Thyroid gland (tissue), 4 donors: Measurements from ENCODE around the gene POU4F1.

ENCODE experiments used
- POLR2A ChIP-seq, 2 donors: fragments of 450-650 bp; IDR thresholded peaks; one replicate each; pipeline ENCODE4 v1.6.1; 2017; ENCODE audit warnings: antibody characterized with exemption in 2 of 2, mild to moderate bottlenecking in 2 of 2, moderate library complexity in 1 of 2
- TF ChIP-seq, protein P1 (sequence below), 6 experiments: fragments of 200-600 bp in 3 of 6; fragments of 450-650 bp in 3 of 6; sonication (generic) in 3 of 6; IDR thresholded peaks; one replicate each; pipeline ENCODE4 v1.5.1; 2016 to 2019; ENCODE audit warnings: antibody characterized with exemption in 6 of 6, mild to moderate bottlenecking in 2 of 6, inconsistent platforms in 1 of 6, moderate library complexity in 1 of 6

DNA sequence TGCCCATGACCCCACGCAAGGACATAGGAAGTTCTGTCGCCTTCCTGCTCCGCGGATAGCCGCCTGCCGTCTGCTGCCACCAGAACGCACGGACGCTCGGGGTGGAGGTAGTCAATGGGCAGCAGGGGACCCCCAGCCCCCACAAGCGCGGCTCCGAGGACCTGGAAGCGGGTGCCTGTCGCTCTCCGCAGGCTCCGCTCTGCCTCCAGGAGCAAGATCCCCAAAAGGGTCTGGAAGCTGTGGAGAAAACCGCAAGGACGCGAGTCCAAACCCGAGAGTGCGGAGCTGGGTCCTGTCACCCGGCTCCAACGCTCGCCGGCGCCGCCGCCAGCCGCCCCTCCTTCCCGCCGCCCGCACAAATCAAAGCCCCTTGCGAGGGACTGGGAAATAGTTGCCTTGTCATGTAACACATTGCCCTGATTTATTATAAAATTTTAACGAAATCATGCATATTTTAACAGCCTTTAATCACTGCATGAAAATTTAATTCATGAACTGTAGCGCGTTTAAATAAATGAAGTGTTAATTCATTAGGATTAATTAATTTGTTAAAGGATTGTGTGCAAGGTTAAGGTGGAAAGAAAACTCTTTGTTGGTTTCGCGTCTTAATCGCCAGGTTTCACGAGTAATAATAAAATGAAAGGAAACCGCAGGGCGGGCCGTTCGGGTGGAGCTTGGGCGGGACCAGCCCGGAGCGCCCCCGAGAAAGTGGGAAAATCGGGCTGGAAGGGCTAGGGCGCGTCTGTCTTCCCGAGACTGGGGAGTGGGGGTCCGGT lies 5.5 kb upstream of the POU4F1 start:
- TF ChIP-seq, protein P1, sequence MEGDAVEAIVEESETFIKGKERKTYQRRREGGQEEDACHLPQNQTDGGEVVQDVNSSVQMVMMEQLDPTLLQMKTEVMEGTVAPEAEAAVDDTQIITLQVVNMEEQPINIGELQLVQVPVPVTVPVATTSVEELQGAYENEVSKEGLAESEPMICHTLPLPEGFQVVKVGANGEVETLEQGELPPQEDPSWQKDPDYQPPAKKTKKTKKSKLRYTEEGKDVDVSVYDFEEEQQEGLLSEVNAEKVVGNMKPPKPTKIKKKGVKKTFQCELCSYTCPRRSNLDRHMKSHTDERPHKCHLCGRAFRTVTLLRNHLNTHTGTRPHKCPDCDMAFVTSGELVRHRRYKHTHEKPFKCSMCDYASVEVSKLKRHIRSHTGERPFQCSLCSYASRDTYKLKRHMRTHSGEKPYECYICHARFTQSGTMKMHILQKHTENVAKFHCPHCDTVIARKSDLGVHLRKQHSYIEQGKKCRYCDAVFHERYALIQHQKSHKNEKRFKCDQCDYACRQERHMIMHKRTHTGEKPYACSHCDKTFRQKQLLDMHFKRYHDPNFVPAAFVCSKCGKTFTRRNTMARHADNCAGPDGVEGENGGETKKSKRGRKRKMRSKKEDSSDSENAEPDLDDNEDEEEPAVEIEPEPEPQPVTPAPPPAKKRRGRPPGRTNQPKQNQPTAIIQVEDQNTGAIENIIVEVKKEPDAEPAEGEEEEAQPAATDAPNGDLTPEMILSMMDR (IDR thresholded peaks at IDR 0.05), result no peak
- TF ChIP-seq POLR2A (IDR thresholded peaks at IDR 0.05), result no peak
